OCI-LY3 (cell line): ENCODE data around the gene SMYD1.

ENCODE experiments used
- H2AFZ ChIP-seq: fragments of 200-600, 300-600 bp; shearing (Covaris generic); 2 replicates; pipeline ENCODE4 v1.6.0; 2014; ENCODE audit warnings: antibody characterized with exemption, low read depth, low read length
- H3K27ac ChIP-seq: fragments of 200-600, 300-600 bp; sonication (generic); 2 replicates; pipeline ENCODE4 v1.5.1; 2014; ENCODE audit warnings: mild to moderate bottlenecking, low read length, moderate library complexity, mixed read lengths
- H3K27me3 ChIP-seq: fragments of 200-600, 300-600 bp; sonication (generic); 2 replicates; pipeline ENCODE4 v1.6.1; 2014; ENCODE audit warnings: low read depth, low read length, mixed read lengths
- H3K36me3 ChIP-seq: fragments of 200-600, 300-600 bp; sonication (generic); replicated peaks from 2 replicates; pipeline ENCODE3; 2014; ENCODE audit warnings: low read depth, low read length, mixed read lengths
- H3K4me1 ChIP-seq: fragments of 300-600, 200-600 bp; sonication (generic); 2 replicates; pipeline ENCODE4 v1.6.1; 2014; ENCODE audit warnings: low read length, mixed read lengths
- H3K4me2 ChIP-seq: fragments of 200-600, 300-600 bp; sonication (generic); 2 replicates; pipeline ENCODE4 v1.6.1; 2014; ENCODE audit warnings: low read length, mixed read lengths
- H3K4me3 ChIP-seq: fragments of 300-600, 200-600 bp; sonication (generic); 2 replicates; pipeline ENCODE4 v1.5.1; 2014; ENCODE audit warnings: antibody characterized with exemption, mild to moderate bottlenecking, low read length, moderate library complexity
- H3K79me2 ChIP-seq: fragments of 300-600, 200-600 bp; shearing (Covaris generic); 2 replicates; pipeline ENCODE4 v1.6.1; 2014; ENCODE audit warnings: mild to moderate bottlenecking, low read length, mixed read lengths
- H3K9ac ChIP-seq: fragments of 300-600, 200-600 bp; shearing (Covaris generic); 2 replicates; pipeline ENCODE4 v1.6.0; 2014; ENCODE audit warnings: mild to moderate bottlenecking, low read length, moderate library complexity
- H3K9me3 ChIP-seq: fragments of 200-600, 300-600 bp; shearing (Covaris generic); 2 replicates; pipeline ENCODE4 v1.6.1; 2014; ENCODE audit warnings: low read length, mixed read lengths; ENCODE audit not compliant: insufficient read depth
- H4K20me1 ChIP-seq: fragments of 200-600, 300-600 bp; sonication (generic); 2 replicates; pipeline ENCODE4 v1.6.1; 2016; ENCODE audit warnings: low read length, mixed read lengths; ENCODE audit not compliant: insufficient read depth
- CTCF ChIP-seq: fragments of 200-600, 300-600 bp; sonication (generic); IDR thresholded peaks from 2 replicates; pipeline ENCODE4 v1.5.1; 2014; ENCODE audit warnings: antibody characterized with exemption, low read length, low read depth
- EZH2phosphoT487 ChIP-seq: fragments of 200-600 bp; shearing (Covaris generic); IDR thresholded peaks from 2 replicates; pipeline ENCODE4 v1.6.1; 2018; ENCODE audit warnings: antibody characterized with exemption, mixed run types, low read depth

The SMYD1 gene

GRCh38 chr2:88129313-88129959 lies 61.8 kb downstream of the SMYD1 start:
- H3K27me3 ChIP-seq: peaks cover 2% of the 10 kb centered on the region; the same call in 1 of the 2 replicates
- no peaks in the 10 kb centered on the region for H3K79me2 ChIP-seq
- H3K4me2 ChIP-seq: no peak overlapping the region
- no peaks in the 10 kb centered on the region for H3K4me1 ChIP-seq
- no peaks in the 10 kb centered on the region for H3K36me3 ChIP-seq
- TF ChIP-seq EZH2phosphoT487: no peak
- TF ChIP-seq CTCF: no peak
- H2AFZ ChIP-seq: no peak overlapping the region
- no peak overlapping the region for H3K4me3 ChIP-seq
- H4K20me1 ChIP-seq: no peaks in the 10 kb centered on the region
- H3K9ac ChIP-seq: no peak overlapping the region
- H3K27ac ChIP-seq: no peak overlapping the region
- no peaks in the 10 kb centered on the region for H3K9me3 ChIP-seq

GRCh38 chr2:88131201-88131998 lies 63.8 kb downstream of the SMYD1 start:
- H3K9me3 ChIP-seq: no peaks in the 10 kb centered on the region
- no peaks in the 10 kb centered on the region for H3K36me3 ChIP-seq
- no peaks in the 10 kb centered on the region for H3K4me1 ChIP-seq
- no peak overlapping the region for H3K9ac ChIP-seq
- H2AFZ ChIP-seq: no peak overlapping the region
- H4K20me1 ChIP-seq: no peaks in the 10 kb centered on the region
- no peak overlapping the region for H3K4me2 ChIP-seq
- no peak overlapping the region for H3K4me3 ChIP-seq
- no peak for TF ChIP-seq CTCF
- TF ChIP-seq EZH2phosphoT487: no peak
- peaks cover 8% of the 10 kb centered on the region for H3K27me3 ChIP-seq
- no peaks in the 10 kb centered on the region for H3K79me2 ChIP-seq
- H3K27ac ChIP-seq: no peak overlapping the region

GRCh38 chr2:88131999-88132368 lies 64.4 kb downstream of the SMYD1 start:
- Histone ChIP-seq H3K27me3 (peaks cover 14% of the 10 kb centered on the region; the same call in 1 of the 2 replicates), H3K79me2 (no peaks in the 10 kb centered on the region), H3K9me3 (no peaks in the 10 kb centered on the region), H3K36me3 (no peaks in the 10 kb centered on the region), H3K9ac (no peak overlapping the region), H3K4me2 (no peak overlapping the region), H4K20me1 (no peaks in the 10 kb centered on the region), H3K4me3 (no peak overlapping the region), H3K4me1 (no peaks in the 10 kb centered on the region), H3K27ac (no peak overlapping the region), H2AFZ (no peak overlapping the region)
- TF ChIP-seq EZH2phosphoT487: no peak
- TF ChIP-seq CTCF: no peak

- Histone ChIP-seq H3K4me3 (no peak overlapping the region), H4K20me1 (no peaks in the 10 kb centered on the region), H3K36me3 (no peaks in the 10 kb centered on the region), H3K9ac (no peak overlapping the region), H3K4me2 (no peak overlapping the region), H3K79me2 (no peaks in the 10 kb centered on the region), H3K27ac (no peak overlapping the region), H3K27me3 (peaks cover 22% of the 10 kb centered on the region; the same call in 1 of the 2 replicates), H2AFZ (no peak overlapping the region), H3K9me3 (no peaks in the 10 kb centered on the region), H3K4me1 (no peaks in the 10 kb centered on the region)
- TF ChIP-seq EZH2phosphoT487: no peak
- no peak for TF ChIP-seq CTCF
Observed at GRCh38 chr2:88133875-88134274, 66.2 kb downstream of the SMYD1 start.
